Measurements from ENCODE around the gene PIMREG.
"Not testable (repeated sequence)": the region's sequence is repeated elsewhere in the genome, so short reads cannot be mapped to it uniquely, and the experiment has no call there.

Gene PIMREG

GRCh38 chr17:6480303-6480675, 36.0 kb downstream of the PIMREG start:
- no peak for DNase-seq

GRCh38 chr17:6482105-6482455, 37.8 kb downstream of the PIMREG start:
- DNase-seq: no peak

- DNase-seq: not testable (repeated sequence)
These were observed 38.5 kb downstream of the PIMREG start for GRCh38 chr17:6482796-6483195.

- no peak for DNase-seq
These were observed 39.3 kb downstream of the PIMREG start for GRCh38 chr17:6483507-6483906.

GRCh38 chr17:6485646-6486412, 41.6 kb downstream of the PIMREG start:
- no peak for DNase-seq

GRCh38 chr17:6487251-6488007, 43.2 kb downstream of the PIMREG start:
- DNase-seq: no peak

- no peak for DNase-seq
These were observed 43.8 kb downstream of the PIMREG start for GRCh38 chr17:6488008-6488539.

GRCh38 chr17:6489016-6489550, 44.8 kb downstream of the PIMREG start:
- DNase-seq: no peak

GRCh38 chr17:6491071-6491700, 46.9 kb downstream of the PIMREG start:
- no peak for DNase-seq

GRCh38 chr17:6492892-6493674, 48.8 kb downstream of the PIMREG start:
- no peak for DNase-seq

GRCh38 chr17:6494239-6494941, 50.1 kb downstream of the PIMREG start:
- no peak for DNase-seq

- DNase-seq: no peak
These were observed 51.3 kb downstream of the PIMREG start for GRCh38 chr17:6495450-6496115.

- no peak for DNase-seq
These were observed 51.8 kb downstream of the PIMREG start for GRCh38 chr17:6496116-6496481.

GRCh38 chr17:6496640-6497441, 52.6 kb downstream of the PIMREG start:
- DNase-seq: no peak

- no peak for DNase-seq
These were observed 53.4 kb downstream of the PIMREG start for GRCh38 chr17:6497496-6498221.

- no peak for DNase-seq
These were observed 54.1 kb downstream of the PIMREG start for GRCh38 chr17:6498356-6498755.

GRCh38 chr17:6498901-6499540, 54.8 kb downstream of the PIMREG start:
- no peak for DNase-seq

Measured in cortex of kidney (tissue), 1 donor.